HL-60/S4 treated with phorbol 12-myristate 13-acetate at 8.2 ng/mL for 4 days and 3 days (cell line): Measurements from ENCODE around the gene POLRMT.

Experiments used
- in situ Hi-C: fragments of 300-500 bp; cut with MboI; formaldehyde crosslinking; loops from 2 replicates; pipeline ENCODE4 v1.15.0; 2022; ENCODE audit warnings: low sequenced_read_pairs

Gene POLRMT

GRCh38 chr19:648305-648704 is 15.0 kb upstream of the POLRMT start:
- in situ Hi-C loops, result no loop called here

DNA sequence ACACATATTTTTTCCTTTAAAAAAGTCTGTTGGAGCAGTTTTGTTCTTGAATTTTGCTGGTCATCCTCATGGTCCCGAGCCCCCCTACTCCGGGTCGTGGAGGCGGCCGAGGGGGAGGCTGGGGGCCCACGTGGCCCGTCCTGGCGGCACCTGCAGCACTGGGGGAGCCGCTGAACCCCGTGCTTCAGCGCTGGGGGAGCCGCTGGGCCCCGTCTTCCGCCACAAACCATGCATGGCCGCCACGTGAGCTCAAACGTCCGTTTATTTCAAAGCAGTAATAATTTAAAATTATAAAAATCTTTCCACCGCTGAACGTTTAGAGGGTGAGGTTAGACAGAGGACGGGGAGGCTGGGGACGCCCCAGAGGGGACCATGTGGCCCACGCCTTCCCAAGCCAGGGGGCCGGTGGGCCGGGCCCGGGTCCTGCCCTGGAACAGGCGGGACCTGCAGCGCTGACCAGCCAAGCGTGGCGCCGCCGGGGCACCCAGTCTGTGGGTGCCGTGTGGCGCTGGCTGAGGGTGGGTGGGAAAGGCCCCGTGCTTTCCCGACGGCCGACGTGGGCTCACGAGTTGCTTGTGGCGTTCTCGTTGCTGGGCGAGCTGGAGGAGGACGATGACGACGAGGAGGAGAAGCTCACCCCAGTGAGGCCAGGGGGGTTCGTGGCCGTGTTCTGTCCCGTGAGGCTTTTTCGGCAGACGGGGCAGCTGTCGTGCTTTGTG is 14.4 kb upstream of the POLRMT start:
- in situ Hi-C loops, result no loop called here

DNA sequence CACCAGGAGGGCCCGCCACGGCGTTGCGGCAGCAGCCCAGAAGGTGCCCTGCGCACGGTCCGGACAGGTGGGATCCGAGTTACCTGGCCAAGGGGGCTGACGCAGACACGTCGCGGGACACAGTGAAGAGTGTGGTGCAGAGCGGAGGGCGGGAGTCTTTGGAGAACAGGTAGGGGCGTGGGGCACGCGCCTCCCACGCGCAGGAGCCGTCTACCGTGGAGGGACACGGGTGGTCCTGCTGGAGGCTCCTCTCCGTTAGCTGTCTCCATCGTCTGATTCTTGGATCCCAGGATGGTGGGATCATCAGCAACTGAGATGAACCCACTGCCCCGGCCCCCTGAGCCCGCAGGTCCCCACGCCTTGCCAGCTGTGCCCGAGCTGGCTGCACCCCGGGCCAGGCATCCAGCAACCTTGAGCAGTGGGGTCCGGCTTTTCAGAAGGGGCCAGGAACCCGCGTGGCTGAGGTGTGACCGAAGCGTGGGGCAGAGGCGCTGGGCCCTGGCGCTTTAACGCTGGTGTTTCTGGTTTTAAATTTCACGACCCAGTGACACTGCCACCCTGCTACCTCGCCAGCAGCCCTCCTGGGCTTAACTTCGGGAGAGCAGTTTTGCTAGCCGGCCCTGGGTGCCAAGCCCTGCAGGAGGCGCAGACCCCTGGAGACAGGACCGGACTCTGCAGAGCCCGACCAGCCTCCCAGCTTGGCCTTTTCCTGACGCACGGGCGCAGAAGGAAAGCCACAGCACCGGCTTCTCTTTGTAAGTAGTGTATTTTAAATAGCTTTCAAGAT is 13.6 kb upstream of the POLRMT start:
- in situ Hi-C loops, result no loop called here

GRCh38 chr19:645912-646778 is 12.8 kb upstream of the POLRMT start:
- in situ Hi-C loops, result no loop called here

DNA sequence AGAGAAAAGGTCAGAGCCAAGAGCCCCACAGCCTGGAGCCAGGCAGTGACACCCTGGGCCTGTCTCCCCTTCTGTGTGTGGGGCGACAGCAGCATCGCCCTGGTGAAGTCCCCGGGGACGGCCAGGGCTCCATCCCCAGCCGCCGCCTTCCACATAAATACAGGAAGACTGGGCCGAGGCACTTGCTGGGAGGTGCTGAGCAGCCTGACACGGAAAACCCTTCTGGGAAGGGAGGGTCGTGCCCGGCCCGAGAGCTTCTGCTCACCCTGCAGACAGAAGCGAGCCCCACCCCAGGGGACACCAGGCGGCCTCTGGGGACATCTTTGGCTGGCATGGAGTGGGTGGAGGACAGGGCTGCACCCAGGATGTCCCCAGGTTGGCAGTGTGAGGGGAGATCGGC is 11.5 kb upstream of the POLRMT start:
- in situ Hi-C loops, result no loop called here

GRCh38 chr19:644363-644762 is 11.0 kb upstream of the POLRMT start:
- in situ Hi-C loops, result no loop called here

DNA sequence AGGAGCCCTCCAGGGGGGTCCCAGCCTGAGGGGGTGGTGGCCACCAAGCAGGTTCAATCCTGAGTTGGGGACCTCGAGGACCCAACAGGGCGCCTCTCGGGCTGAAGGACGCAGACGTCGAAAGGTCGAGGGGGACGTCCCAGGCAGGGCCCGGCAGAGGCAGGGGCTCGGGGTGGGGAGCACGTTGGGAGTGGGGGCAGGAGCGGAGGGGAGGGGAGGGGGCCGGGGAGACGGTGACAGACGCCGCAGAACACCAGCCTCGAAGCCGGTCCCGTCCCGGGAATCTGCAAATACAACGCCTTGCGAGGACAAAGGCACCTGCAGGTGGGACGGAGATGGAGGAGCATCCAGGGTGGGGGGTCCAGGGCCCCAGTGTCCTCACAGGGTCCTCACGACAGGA is 10.4 kb upstream of the POLRMT start:
- in situ Hi-C loops, result no loop called here

GRCh38 chr19:642767-643727 is 9.7 kb upstream of the POLRMT start:
- in situ Hi-C loops, result no loop called here

DNA sequence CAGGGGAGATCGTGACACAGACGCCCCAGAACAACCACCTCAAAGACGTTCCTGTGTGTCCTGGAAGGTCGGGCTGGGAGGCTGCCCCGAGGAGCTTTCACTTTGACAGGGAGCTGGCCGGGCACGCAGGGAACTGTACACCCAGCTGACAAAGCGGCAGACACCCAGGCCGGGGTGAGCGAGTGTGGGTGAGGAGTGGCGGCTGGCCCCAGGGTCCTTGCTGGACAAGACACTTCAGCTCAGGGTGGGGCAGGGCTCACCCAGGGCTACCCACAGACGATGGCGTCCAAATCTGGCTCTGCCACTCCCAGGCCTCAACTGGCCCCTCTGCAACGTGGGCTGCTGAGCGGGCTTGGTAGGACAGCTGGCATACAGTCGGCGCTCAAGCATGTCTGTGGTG is 8.4 kb upstream of the POLRMT start:
- in situ Hi-C loops, result no loop called here

- in situ Hi-C loops, result no loop called here
Measured at GRCh38 chr19:640606-641189, 7.4 kb upstream of the POLRMT start.

DNA sequence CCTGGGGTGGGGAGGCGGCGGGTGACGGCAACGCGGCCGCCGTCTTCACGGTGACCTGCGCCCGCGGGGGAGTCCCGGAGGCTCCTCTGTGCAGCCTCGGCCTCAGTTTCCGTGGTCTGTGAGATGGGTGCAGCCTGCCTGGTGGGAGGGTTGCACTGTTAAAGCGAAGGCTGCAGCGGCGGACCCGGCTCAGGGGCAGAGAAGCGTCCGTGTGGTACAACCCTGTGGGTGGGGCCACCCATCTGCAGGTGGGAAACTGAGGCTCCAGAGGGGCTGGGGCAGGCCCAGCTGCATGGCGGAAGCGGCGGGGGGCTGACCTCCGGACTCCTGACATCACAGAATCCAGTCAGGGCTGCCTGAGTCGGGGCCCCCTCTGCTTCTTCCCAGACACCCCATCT is 6.8 kb upstream of the POLRMT start:
- in situ Hi-C loops, result no loop called here

DNA sequence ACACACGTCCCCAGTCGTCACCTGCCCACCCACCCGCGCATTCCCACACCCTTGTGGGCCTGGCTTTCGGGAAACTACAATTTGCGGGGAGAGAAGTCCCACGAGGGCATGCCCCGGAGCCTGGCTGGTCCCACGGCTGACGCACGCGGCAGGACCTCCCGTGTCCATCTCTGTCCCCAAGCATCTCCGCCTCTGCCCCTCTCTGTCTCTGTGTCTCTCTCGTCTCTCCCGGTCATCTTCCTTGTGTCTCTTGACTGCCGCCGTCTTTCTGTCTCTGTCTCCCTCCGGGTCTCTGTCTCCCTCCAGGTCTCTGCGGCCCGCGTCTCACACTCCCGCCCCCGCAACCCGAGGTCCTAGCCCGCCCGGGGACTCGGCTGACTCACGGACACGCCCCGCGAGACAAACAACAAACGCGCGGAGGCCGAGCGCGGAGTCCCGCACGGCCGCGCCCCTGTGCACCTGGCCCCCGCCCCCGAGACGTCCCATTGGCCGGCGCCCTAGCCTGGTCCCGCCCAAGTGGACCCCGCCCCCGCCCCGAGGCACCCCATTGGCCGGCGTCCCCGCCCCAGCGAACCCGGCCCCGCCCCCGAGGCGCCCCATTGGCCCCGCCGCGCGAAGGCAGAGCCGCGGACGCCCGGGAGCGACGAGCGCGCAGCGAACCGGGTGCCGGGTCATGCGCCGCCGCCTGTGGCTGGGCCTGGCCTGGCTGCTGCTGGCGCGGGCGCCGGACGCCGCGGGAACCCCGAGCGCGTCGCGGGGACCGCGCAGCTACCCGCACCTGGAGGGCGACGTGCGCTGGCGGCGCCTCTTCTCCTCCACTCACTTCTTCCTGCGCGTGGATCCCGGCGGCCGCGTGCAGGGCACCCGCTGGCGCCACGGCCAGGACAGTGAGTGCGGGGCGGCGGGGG is 6.2 kb upstream of the POLRMT start, which contains the start of gene FGF22:
TSS of gene FGF22 (plus strand) at position 627 of the 908 bp plus-strand sequence. CDS start at position 674, 47 bp downstream.
- in situ Hi-C loops, result no loop called here

DNA sequence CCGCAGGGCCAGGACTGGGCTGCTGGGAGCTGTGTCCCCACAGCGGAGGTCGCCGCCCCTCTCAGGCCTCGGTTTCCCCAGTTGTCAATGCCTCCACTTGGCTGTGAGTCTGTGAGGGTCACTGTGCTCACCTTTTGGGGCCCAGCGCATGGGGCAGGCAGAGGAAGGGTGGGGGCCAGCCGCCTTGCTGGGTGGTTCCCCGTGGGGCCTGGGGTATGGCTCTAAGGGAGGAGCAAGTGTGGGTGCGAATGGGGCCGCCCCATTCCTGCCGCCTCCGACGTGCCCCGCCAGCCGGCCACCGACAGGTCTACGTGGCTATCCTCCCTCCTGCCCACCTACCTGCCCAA is 5.5 kb upstream of the POLRMT start:
- in situ Hi-C loops, result no loop called here

GRCh38 chr19:634975-635652 is 1.8 kb upstream of the POLRMT start:
- in situ Hi-C loops, result no loop called here

GRCh38 chr19:633786-634639 is 676 bp upstream of the POLRMT start:
- in situ Hi-C loops, result no loop called here

- in situ Hi-C loops, result no loop called here
Measured at GRCh38 chr19:632579-633067, 714 bp downstream of the POLRMT start.

DNA sequence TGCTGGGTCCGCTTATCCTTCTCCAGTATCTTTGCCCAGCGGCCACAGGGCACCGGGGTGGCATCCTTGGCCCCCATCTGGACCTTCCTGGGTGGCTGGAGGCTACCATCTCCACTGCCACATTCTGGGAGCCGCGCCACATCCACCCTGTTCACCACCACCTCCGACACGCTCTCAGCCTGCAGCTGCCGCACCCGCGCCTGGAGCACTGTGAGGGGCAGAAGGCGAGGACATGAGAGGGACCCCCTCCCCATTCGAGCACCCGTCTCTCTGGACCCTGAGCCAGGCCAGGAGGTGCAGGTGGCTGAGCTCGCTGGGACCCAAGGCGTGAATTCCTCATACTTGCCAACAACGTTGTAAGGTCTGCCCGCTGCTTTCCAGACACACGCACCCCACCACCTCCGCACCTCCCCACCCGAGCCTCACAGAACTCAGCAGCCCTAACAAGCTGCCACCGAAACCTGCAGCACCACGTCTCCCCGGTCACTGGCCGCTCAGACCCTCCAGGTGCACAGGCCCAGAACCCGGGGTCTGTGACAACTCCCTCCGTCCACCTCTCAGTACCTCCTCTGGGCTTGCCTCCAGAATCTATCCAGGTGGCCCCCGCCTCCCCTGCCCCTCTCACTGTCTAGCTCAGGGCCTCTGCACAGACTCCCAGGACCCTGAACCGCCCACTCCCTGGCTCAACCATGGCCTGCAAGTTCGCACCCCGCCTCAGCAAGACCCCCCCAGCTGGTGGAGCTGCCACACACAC is 3.2 kb downstream of the POLRMT start:
- in situ Hi-C loops, result no loop called here
